Trophoblast cell (in vitro differentiated cells and primary cell): ENCODE data around the gene RFC1.

ENCODE experiments used
- DNase-seq, 2 donors: peaks; one replicate each; pipeline ENCODE4 v3.0.0-alpha.2; 2016
- H2AFZ ChIP-seq: 2 replicates; pipeline ENCODE4 v1.6.1; 2013; ENCODE audit warnings: low read length, moderate library complexity, mild to moderate bottlenecking; ENCODE audit not compliant: insufficient read depth, poor library complexity
- H2AK5ac ChIP-seq: 2 replicates; pipeline ENCODE4 v1.6.1; 2013; ENCODE audit warnings: mild to moderate bottlenecking, low read length
- H2BK120ac ChIP-seq: 2 replicates; pipeline ENCODE4 v1.6.1; 2013; ENCODE audit warnings: low read length, mild to moderate bottlenecking, moderate library complexity; ENCODE audit not compliant: insufficient read depth, poor library complexity
- H2BK12ac ChIP-seq: 2 replicates; pipeline ENCODE4 v1.6.1; 2013; ENCODE audit warnings: mild to moderate bottlenecking, low read length, moderate library complexity
- H2BK5ac ChIP-seq: 2 replicates; pipeline ENCODE4 v1.6.1; 2013; ENCODE audit warnings: low read length, low read depth, moderate library complexity, mild to moderate bottlenecking; ENCODE audit not compliant: poor library complexity
- H3K14ac ChIP-seq: 2 replicates; pipeline ENCODE4 v1.6.1; 2013; ENCODE audit warnings: mild to moderate bottlenecking, low read length
- H3K18ac ChIP-seq: 2 replicates; pipeline ENCODE4 v1.6.1; 2013; ENCODE audit warnings: mild to moderate bottlenecking, low read length
- H3K23ac ChIP-seq: 2 replicates; pipeline ENCODE4 v1.6.1; 2013; ENCODE audit warnings: low read length
- H3K27ac ChIP-seq: 2 replicates; pipeline ENCODE4 v1.5.1; 2013; ENCODE audit warnings: low read depth, mild to moderate bottlenecking, inconsistent platforms, low read length, moderate library complexity
- H3K27me3 ChIP-seq: 2 replicates; pipeline ENCODE4 v1.6.1; 2013; ENCODE audit warnings: inconsistent platforms, mild to moderate bottlenecking, low read length, moderate library complexity; ENCODE audit not compliant: insufficient read depth
- H3K36me3 ChIP-seq, 2 experiments: 1 replicate in 1 of 2; 2 replicates in 1 of 2; pipeline ENCODE4 v1.6.1; 2013; ENCODE audit warnings: low read length in 2 of 2, mild to moderate bottlenecking in 2 of 2, moderate library complexity in 1 of 2; ENCODE audit not compliant: insufficient read depth in 2 of 2, control insufficient read depth in 1 of 2
- H3K4ac ChIP-seq: 2 replicates; pipeline ENCODE4 v1.6.1; 2013; ENCODE audit warnings: low read depth, mild to moderate bottlenecking, low read length, moderate library complexity
- H3K4me1 ChIP-seq, 2 experiments: 1 replicate in 1 of 2; 2 replicates in 1 of 2; pipeline ENCODE4 v1.6.1; 2013; ENCODE audit warnings: low read length in 2 of 2, mild to moderate bottlenecking in 2 of 2, moderate library complexity in 1 of 2; ENCODE audit not compliant: insufficient read depth in 2 of 2, control insufficient read depth in 1 of 2
- H3K4me2 ChIP-seq: 2 replicates; pipeline ENCODE4 v1.6.1; 2013; ENCODE audit warnings: inconsistent platforms, mild to moderate bottlenecking, low read length, moderate library complexity
- H3K4me3 ChIP-seq: 2 replicates; pipeline ENCODE4 v1.5.1; 2013; ENCODE audit warnings: mild to moderate bottlenecking, low read depth, low read length, inconsistent platforms
- H3K79me1 ChIP-seq: one replicate; pipeline ENCODE4 v1.6.1; 2013; ENCODE audit warnings: low read length
- H3K79me2 ChIP-seq: 2 replicates; pipeline ENCODE4 v1.6.1; 2013; ENCODE audit warnings: low read length, mild to moderate bottlenecking; ENCODE audit not compliant: control insufficient read depth, insufficient read depth, poor library complexity
- H3K9ac ChIP-seq: 2 replicates; pipeline ENCODE4 v1.6.1; 2013; ENCODE audit warnings: mild to moderate bottlenecking, low read length
- H3K9me3 ChIP-seq: 2 replicates; pipeline ENCODE4 v1.6.1; 2013; ENCODE audit warnings: low read depth, mild to moderate bottlenecking, control low read depth, inconsistent platforms, low read length; ENCODE audit not compliant: insufficient read depth
- H4K12ac ChIP-seq: 2 replicates; pipeline ENCODE4 v1.6.1; 2013; ENCODE audit warnings: low read depth, mild to moderate bottlenecking, low read length, moderate library complexity
- H4K8ac ChIP-seq: 2 replicates; pipeline ENCODE4 v1.6.1; 2013; ENCODE audit warnings: low read depth, mild to moderate bottlenecking, low read length, moderate library complexity
- H4K91ac ChIP-seq: one replicate; pipeline ENCODE4 v1.6.1; 2013; ENCODE audit warnings: low read depth, mild to moderate bottlenecking, low read length, moderate library complexity
- WGBS: extraction: QIAGEN DNeasy Blood & Tissue Kit; methylation state at CpG from one replicate; pipeline ENCODE4 v1.1.7; 2013; ENCODE audit warnings: missing lambda C conversion rate; ENCODE audit not compliant: insufficient read length, insufficient coverage; ENCODE audit errors: extremely low coverage; 5-methylcytosine and 5-hydroxymethylcytosine counted together

The RFC1 gene

DNA sequence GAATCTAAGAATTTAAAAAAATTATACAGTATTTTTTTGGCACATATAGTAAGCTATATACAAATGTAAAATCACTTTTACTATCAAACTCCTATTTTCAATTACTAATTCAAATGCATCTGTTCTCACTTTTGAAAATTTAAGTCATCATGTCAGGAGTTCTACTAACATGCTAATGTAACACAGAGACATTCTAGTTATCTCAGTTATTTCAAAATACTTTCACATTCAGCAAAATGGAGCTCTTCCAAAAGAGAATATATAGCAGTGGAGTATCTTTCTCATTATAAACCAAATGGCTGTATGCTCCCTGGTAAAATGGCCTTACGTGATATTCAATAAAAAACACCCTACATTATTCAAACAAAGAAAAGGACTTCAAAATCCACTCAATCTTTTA, 42.3 kb downstream of the RFC1 start:
- Histone ChIP-seq H3K27me3 (no peaks in the 10 kb centered on the region), H3K36me3 (peaks cover 7 to 8% of the 10 kb centered on the region in 2 experiments), H3K79me2 (no peaks in the 10 kb centered on the region), H3K18ac (no peak overlapping the region), H4K91ac (no peak overlapping the region), H2BK120ac (no peak overlapping the region), H3K4ac (no peak overlapping the region), H3K9ac (no peak overlapping the region), H3K79me1 (no peaks in the 10 kb centered on the region), H2BK5ac (no peak overlapping the region), H3K4me1 (no peaks in the 10 kb centered on the region), H2AFZ (no peak overlapping the region), H3K23ac (no peak overlapping the region), H3K9me3 (no peaks in the 10 kb centered on the region), H2BK12ac (no peak overlapping the region), H3K14ac (no peak overlapping the region), H3K4me2 (no peak overlapping the region), H2AK5ac (no peak overlapping the region), H3K27ac (no peak overlapping the region), H4K8ac (no peak overlapping the region), H4K12ac (no peak overlapping the region), H3K4me3 (no peak overlapping the region)
- no peak for DNase-seq
- WGBS, result no CpG with 5 or more reads among the region's 1 CpG

- H3K36me3 ChIP-seq, result peaks cover 6 to 8% of the 10 kb centered on the region in 2 experiments
- no peak overlapping the region for H2AK5ac ChIP-seq
- no peak overlapping the region for H4K91ac ChIP-seq
- no peak overlapping the region for H4K12ac ChIP-seq
- H3K27me3 ChIP-seq, result no peaks in the 10 kb centered on the region
- no peak for DNase-seq
- no peak overlapping the region for H3K23ac ChIP-seq
- no peak overlapping the region for H3K9ac ChIP-seq
- H3K4me1 ChIP-seq, result no peaks in the 10 kb centered on the region
- no peak overlapping the region for H3K27ac ChIP-seq
- no peak overlapping the region for H2AFZ ChIP-seq
- H3K4ac ChIP-seq, result no peak overlapping the region
- H3K79me1 ChIP-seq, result no peaks in the 10 kb centered on the region
- no peak overlapping the region for H3K14ac ChIP-seq
- no peaks in the 10 kb centered on the region for H3K9me3 ChIP-seq
- H2BK12ac ChIP-seq, result no peak overlapping the region
- H2BK5ac ChIP-seq, result no peak overlapping the region
- H3K18ac ChIP-seq, result no peak overlapping the region
- H2BK120ac ChIP-seq, result no peak overlapping the region
- no peak overlapping the region for H3K4me3 ChIP-seq
- H3K4me2 ChIP-seq, result no peak overlapping the region
- H4K8ac ChIP-seq, result no peak overlapping the region
- no peaks in the 10 kb centered on the region for H3K79me2 ChIP-seq
These were observed 45.6 kb downstream of the RFC1 start for GRCh38 chr4:39320381-39321115.

DNA sequence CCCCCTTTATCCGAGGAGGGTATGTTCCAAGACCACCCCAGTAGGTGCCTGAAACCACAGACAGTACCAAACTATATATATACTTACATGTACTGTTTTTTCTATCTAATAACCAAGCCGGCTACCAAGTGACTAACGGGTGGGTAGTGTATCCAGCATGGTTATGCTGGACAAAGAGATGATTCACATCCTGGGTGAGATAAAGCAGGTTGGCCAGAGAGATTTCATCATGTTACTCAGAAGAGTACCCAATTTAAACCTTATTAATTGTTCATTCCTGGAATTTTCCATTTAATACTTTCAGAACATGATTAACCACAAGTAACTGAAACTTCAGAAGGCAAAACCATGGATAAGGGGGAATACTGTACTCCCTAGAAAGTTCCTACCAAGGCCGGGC, 46.5 kb downstream of the RFC1 start:
- no CpG with 5 or more reads among the region's 4 CpGs for WGBS
- H4K12ac ChIP-seq, result no peak overlapping the region
- H4K91ac ChIP-seq, result no peak overlapping the region
- no peak overlapping the region for H3K4me2 ChIP-seq
- no peak overlapping the region for H3K4me3 ChIP-seq
- peaks cover 6 to 8% of the 10 kb centered on the region in 2 experiments for H3K36me3 ChIP-seq
- H3K9me3 ChIP-seq, result no peaks in the 10 kb centered on the region
- no peak overlapping the region for H2BK12ac ChIP-seq
- DNase-seq, result peak in 1 of 2 donors; percentile 15
- no peaks in the 10 kb centered on the region for H3K27me3 ChIP-seq
- H3K4me1 ChIP-seq, result no peaks in the 10 kb centered on the region
- no peak overlapping the region for H3K9ac ChIP-seq
- no peaks in the 10 kb centered on the region for H3K79me1 ChIP-seq
- no peak overlapping the region for H3K4ac ChIP-seq
- H4K8ac ChIP-seq, result no peak overlapping the region
- H2BK120ac ChIP-seq, result no peak overlapping the region
- H2BK5ac ChIP-seq, result no peak overlapping the region
- H3K27ac ChIP-seq, result no peak overlapping the region
- H3K14ac ChIP-seq, result no peak overlapping the region
- H2AK5ac ChIP-seq, result no peak overlapping the region
- H3K23ac ChIP-seq, result no peak overlapping the region
- no peaks in the 10 kb centered on the region for H3K79me2 ChIP-seq
- no peak overlapping the region for H3K18ac ChIP-seq
- no peak overlapping the region for H2AFZ ChIP-seq

- Histone ChIP-seq H2AFZ (no peak overlapping the region), H3K79me2 (no peaks in the 10 kb centered on the region), H4K12ac (no peak overlapping the region), H3K23ac (no peak overlapping the region), H4K8ac (no peak overlapping the region), H2BK12ac (no peak overlapping the region), H3K4ac (no peak overlapping the region), H3K4me2 (no peak overlapping the region), H3K4me3 (no peak overlapping the region), H3K14ac (no peak overlapping the region), H3K79me1 (no peaks in the 10 kb centered on the region), H3K27ac (no peak overlapping the region), H2BK5ac (no peak overlapping the region), H2AK5ac (no peak overlapping the region), H3K36me3 (peaks cover 7 to 32% of the 10 kb centered on the region in 2 experiments), H2BK120ac (no peak overlapping the region), H3K27me3 (no peaks in the 10 kb centered on the region), H3K4me1 (no peaks in the 10 kb centered on the region), H3K9ac (no peak overlapping the region), H3K9me3 (no peaks in the 10 kb centered on the region), H3K18ac (no peak overlapping the region), H4K91ac (no peak overlapping the region)
- no CpG with 5 or more reads among the region's 4 CpGs for WGBS
- no peak for DNase-seq
These were observed 53.3 kb downstream of the RFC1 start for GRCh38 chr4:39312816-39313215.
